H1 (cell line): ENCODE results near the gene JPH3. TPM values are rescaled to one million over a fixed set of nuclear protein-coding genes. Genes with fewer than 3 reads are reported as not detected.

Source experiments
- CTCF ChIA-PET: fragments of 300-600 bp; sonication (Branson Sonifier 250); formaldehyde crosslinking; loops from one replicate; lab custom pipeline; 2021; ENCODE audit not compliant: partially characterized antibody; lab: Charles Lee
- POLR2A ChIA-PET: fragments of 300-600 bp; sonication (Branson Sonifier 250); formaldehyde crosslinking; loops from one replicate; lab custom pipeline; 2021; ENCODE audit warnings: inconsistent platforms; ENCODE audit not compliant: partially characterized antibody; lab: Charles Lee
- DNase-seq, 2 experiments: peaks; one replicate each; pipeline versions ENCODE4 v3.0.0 to v3.0.0-alpha.2; 2010 to 2022; ENCODE audit warnings: low spot score in 2 of 2, low read depth in 1 of 2, mixed read lengths in 1 of 2
- FAIRE-seq: peaks from 2 replicates; lab custom pipeline; 2011; peaks lifted over from hg19 to GRCh38; lab: Jason Lieb, UNC
- H2AFZ ChIP-seq: 2 replicates; pipeline ENCODE4 v1.8.1; 2012; ENCODE audit warnings: low read length, inconsistent platforms
- H2AK5ac ChIP-seq: 2 replicates; pipeline ENCODE4 v1.6.1; 2013; ENCODE audit warnings: low read depth, low read length
- H2BK120ac ChIP-seq: replicated peaks from 2 replicates; pipeline ENCODE3; 2013; ENCODE audit warnings: low read depth, low read length, inconsistent platforms
- H2BK12ac ChIP-seq: 2 replicates; pipeline ENCODE4 v1.6.1; 2013; ENCODE audit warnings: low read depth, low read length
- H2BK15ac ChIP-seq: 2 replicates; pipeline ENCODE4 v1.6.1; 2013; ENCODE audit warnings: low read length
- H2BK20ac ChIP-seq: 2 replicates; pipeline ENCODE4 v1.6.1; 2013; ENCODE audit warnings: low read length
- H2BK5ac ChIP-seq: 2 replicates; pipeline ENCODE4 v1.6.1; 2013; ENCODE audit warnings: low read depth, low read length
- H3K14ac ChIP-seq: 2 replicates; pipeline ENCODE4 v1.6.1; 2013; ENCODE audit warnings: inconsistent platforms; ENCODE audit not compliant: insufficient read length
- H3K18ac ChIP-seq: 2 replicates; pipeline ENCODE4 v1.6.1; 2013; ENCODE audit warnings: low read length; ENCODE audit errors: extremely low read depth
- H3K23ac ChIP-seq: 2 replicates; pipeline ENCODE4 v1.6.1; 2013; ENCODE audit warnings: inconsistent platforms; ENCODE audit not compliant: insufficient read length
- H3K23me2 ChIP-seq: 2 replicates; pipeline ENCODE4 v1.6.1; 2013; ENCODE audit warnings: low read depth, low read length
- H3K27ac ChIP-seq: 2 replicates; pipeline ENCODE4 v1.6.1; 2011; ENCODE audit warnings: low read depth, low read length, inconsistent platforms
- H3K27me3 ChIP-seq, 4 experiments: replicated peaks in 1 of 4; 1 replicate in 1 of 4; 2 replicates in 3 of 4; pipeline versions ENCODE4 v1.6.1 to v1.8.1; 2011 to 2013; ENCODE audit warnings: low read length in 3 of 4, mild to moderate bottlenecking in 3 of 4, inconsistent platforms in 2 of 4, mixed read lengths in 2 of 4, moderate library complexity in 1 of 4; ENCODE audit not compliant: control insufficient read depth in 3 of 4, insufficient read depth in 3 of 4; ENCODE audit errors: extremely low read depth in 1 of 4
- H3K36me3 ChIP-seq, 4 experiments: 2 replicates each; pipeline versions ENCODE4 v1.6.1 to v1.8.1; 2011 to 2013; ENCODE audit warnings: mild to moderate bottlenecking in 4 of 4, low read length in 3 of 4, moderate library complexity in 2 of 4, control low read depth in 1 of 4, inconsistent platforms in 1 of 4; ENCODE audit not compliant: insufficient read depth in 4 of 4, control insufficient read depth in 2 of 4
- H3K4ac ChIP-seq: replicated peaks from 2 replicates; pipeline ENCODE3; 2013; ENCODE audit warnings: low read length, low read depth, mixed read lengths, inconsistent platforms; ENCODE audit not compliant: insufficient read length
- H3K4me1 ChIP-seq, 4 experiments: replicated peaks in 1 of 4; 1 replicate in 1 of 4; 2 replicates in 3 of 4; pipeline versions ENCODE4 v1.6.1 to v1.8.1; 2011 to 2013; ENCODE audit warnings: low read length in 3 of 4, inconsistent platforms in 2 of 4, mixed read lengths in 1 of 4; ENCODE audit not compliant: insufficient read depth in 4 of 4, control insufficient read depth in 3 of 4
- H3K4me2 ChIP-seq, 2 experiments: 2 replicates each; pipeline versions ENCODE4 v1.6.1 to v1.8.1; 2011 to 2013; ENCODE audit warnings: low read depth in 2 of 2, low read length in 2 of 2, control low read depth in 1 of 2, inconsistent platforms in 1 of 2, mild to moderate bottlenecking in 1 of 2; ENCODE audit not compliant: insufficient read depth in 1 of 2
- H3K4me3 ChIP-seq, 4 experiments: fragments of 200-600, 300-600 bp in 1 of 4; sonication (generic), shearing (Covaris generic), sonication (Bioruptor Twin) in 1 of 4; 2 replicates each; pipeline versions ENCODE4 v1.5.1 to v1.8.1; 2011 to 2016; ENCODE audit warnings: low read length in 4 of 4, low read depth in 3 of 4, control low read depth in 2 of 4, inconsistent platforms in 2 of 4, mild to moderate bottlenecking in 2 of 4, mixed read lengths in 1 of 4, moderate library complexity in 1 of 4; ENCODE audit not compliant: insufficient read depth in 2 of 4; ENCODE audit errors: extremely low read depth in 1 of 4
- H3K56ac ChIP-seq: replicated peaks from 2 replicates; pipeline ENCODE3; 2013; ENCODE audit warnings: low read depth, mild to moderate bottlenecking, mixed read lengths, low read length, inconsistent platforms; ENCODE audit not compliant: insufficient read length
- H3K79me1 ChIP-seq: 2 replicates; pipeline ENCODE4 v1.6.1; 2013; ENCODE audit warnings: low read depth, low read length, control low read depth
- H3K79me2 ChIP-seq, 2 experiments: 2 replicates each; pipeline versions ENCODE4 v1.6.1 to v1.8.1; 2012 to 2013; ENCODE audit warnings: low read length in 2 of 2, mild to moderate bottlenecking in 2 of 2, inconsistent platforms in 1 of 2; ENCODE audit not compliant: insufficient read depth in 2 of 2, control insufficient read depth in 1 of 2
- H3K9ac ChIP-seq, 4 experiments: replicated peaks in 1 of 4; 1 replicate in 1 of 4; 2 replicates in 3 of 4; pipeline versions ENCODE4 v1.6.1 to v1.8.1; 2011 to 2013; ENCODE audit warnings: low read depth in 3 of 4, low read length in 3 of 4, control low read depth in 2 of 4, mild to moderate bottlenecking in 2 of 4, moderate library complexity in 2 of 4, inconsistent platforms in 1 of 4; ENCODE audit errors: extremely low read depth in 1 of 4
- H3K9me3 ChIP-seq, 2 experiments: 2 replicates each; pipeline versions ENCODE4 v1.6.1 to v1.8.1; 2012 to 2013; ENCODE audit warnings: mild to moderate bottlenecking in 2 of 2, moderate library complexity in 2 of 2, control low read depth in 1 of 2, inconsistent platforms in 1 of 2, low read depth in 1 of 2, low read length in 1 of 2, mixed read lengths in 1 of 2; ENCODE audit not compliant: insufficient read depth in 2 of 2
- H4K20me1 ChIP-seq, 2 experiments: replicated peaks in 1 of 2; 2 replicates each; pipeline versions ENCODE3 to v1.8.1; 2011 to 2013; ENCODE audit warnings: inconsistent platforms in 2 of 2, low read length in 2 of 2, mild to moderate bottlenecking in 1 of 2; ENCODE audit not compliant: insufficient read depth in 2 of 2, control insufficient read depth in 1 of 2
- H4K5ac ChIP-seq: 2 replicates; pipeline ENCODE4 v1.6.1; 2013; ENCODE audit warnings: low read length, low read depth, mixed read lengths, inconsistent platforms; ENCODE audit not compliant: insufficient read length
- H4K8ac ChIP-seq: 2 replicates; pipeline ENCODE4 v1.8.0; 2013; ENCODE audit warnings: mild to moderate bottlenecking, moderate library complexity, low read length, inconsistent platforms; ENCODE audit not compliant: insufficient read depth; ENCODE audit errors: extremely low read depth
- H4K91ac ChIP-seq: replicated peaks from 2 replicates; pipeline ENCODE3; 2013; ENCODE audit warnings: low read length, mixed read lengths, inconsistent platforms; ENCODE audit not compliant: insufficient read length
- KDM5A ChIP-seq: fragments of 200-600 bp; IDR thresholded peaks from 2 replicates; pipeline ENCODE4 v1.7.1; 2012; ENCODE audit warnings: mild to moderate bottlenecking, low read length, inconsistent platforms, mixed read lengths
- WGBS, 2 experiments: shearing (Covaris generic) in 1 of 2; methylation state at CpG; one replicate each; pipeline versions ENCODE4 v1.1.6 to v1.1.7; 2013 to 2015; ENCODE audit warnings: low lambda C conversion rate in 2 of 2, mixed read lengths in 2 of 2, inconsistent platforms in 1 of 2, low coverage in 1 of 2, missing lambda C conversion rate in 1 of 2; ENCODE audit not compliant: insufficient replicate concordance in 2 of 2, insufficient coverage in 1 of 2, insufficient read length in 1 of 2; ENCODE audit errors: extremely low coverage in 1 of 2, missing lambda C conversion rate in 1 of 2; 5-methylcytosine and 5-hydroxymethylcytosine counted together
- polyA plus RNA-seq, 7 experiments: library from polyadenylated mRNA; depleted of rRNA in 3 of 7; stranded (reverse) in 5 of 7; unstranded in 2 of 7; fragments of >200 nt in 5 of 7; fragments of 200-250 nt in 2 of 7; gene quantifications; 1 replicate in 5 of 7; 2 replicates in 1 of 7; 4 replicates in 1 of 7; pipeline versions ENCODE4 v1.2.1 to v1.2.3, GENCODE V29; 2011 to 2013; ENCODE audit warnings: missing spikeins in 2 of 7, mixed read lengths in 2 of 7
- total RNA-seq: library from RNA; stranded (reverse); fragmentation: NEBNext Ultra II Directional; extraction: Animal tissue kit (Norgen Biotek cat#: 25700); gene quantifications from 2 replicates; pipeline ENCODE4 v1.2.1, GENCODE V29; 2021

JPH3 gene
- total and polyA plus RNA-seq, 2 of the 8 experiments (the other 6 are each of a cell fraction or from before 2014, with no cell fraction given), result 10.3 to 28.3 TPM

GRCh38 chr16:87581857-87582215 lies 20.5 kb upstream of the JPH3 start:
- H3K79me1 ChIP-seq, result no peaks in the 10 kb centered on the region
- no peak overlapping the region for H2AK5ac ChIP-seq
- no peak overlapping the region for H2BK20ac ChIP-seq
- CTCF ChIA-PET, result interaction anchor here (0.8 to 12.2 kb wide), 7 partner anchors 9 to 165 kb away, joined by 3 to 231 read pairs (median 6); no protein-coding TSS in a partner anchor
- no peaks in the 10 kb centered on the region for H3K79me2 ChIP-seq
- H3K4me1 ChIP-seq, result peaks cover 1 to 15% (median 8%) of the 10 kb centered on the region in 4 experiments
- no peak overlapping the region for H3K27ac ChIP-seq
- H4K8ac ChIP-seq, result no peak overlapping the region
- 0 out of 7 replicates have a peak, but pooled peaks cover 0 to 2% (median 0%) of the 10 kb centered on the region in 4 experiments for H3K27me3 ChIP-seq
- H2BK5ac ChIP-seq, result no peak overlapping the region
- no peaks in the 10 kb centered on the region for H3K9me3 ChIP-seq
- no peaks in the 10 kb centered on the region for H4K20me1 ChIP-seq
- H3K36me3 ChIP-seq, result no peaks in the 10 kb centered on the region
- H3K23me2 ChIP-seq, result no peaks in the 10 kb centered on the region
- no peak overlapping the region for H2BK12ac ChIP-seq
- no peak for TF ChIP-seq KDM5A
- DNase-seq (no peak), FAIRE-seq (no peak)
- no peak overlapping the region for H4K5ac ChIP-seq
- no peak overlapping the region for H3K4me2 ChIP-seq
- H3K56ac ChIP-seq, result no peak overlapping the region
- WGBS, 2 experiments, result 96% methylated on average over 7 of the region's 7 CpGs; no CpG with 5 or more reads in 1 of the 2 experiments
- no peak overlapping the region for H2BK120ac ChIP-seq
- H2BK15ac ChIP-seq, result no peak overlapping the region
- H3K4me3 ChIP-seq, result no peak overlapping the region
- H3K4ac ChIP-seq, result no peak overlapping the region
- H3K9ac ChIP-seq, result no peak overlapping the region
- no peak overlapping the region for H3K14ac ChIP-seq
- H3K18ac ChIP-seq, result no peak overlapping the region
- POLR2A ChIA-PET, result interaction anchor here (1.4 kb wide), 1 partner anchor 17 kb away, joined by 3 read pairs; no protein-coding TSS in a partner anchor
- H4K91ac ChIP-seq, result no peak overlapping the region
- H3K23ac ChIP-seq, result no peak overlapping the region
- H2AFZ ChIP-seq, result 0 out of 2 replicates have a peak overlapping the region, but pooled peaks have one; percentile 74
